GM19328 (cell line): ENCODE results near the gene PTRH1.

Experiments used
- ATAC-seq: cut with Tn5 transposase; IDR thresholded peaks from one replicate; pipeline ENCODE4 v1.9.1; 2021; ENCODE audit warnings: mild to moderate bottlenecking, moderate library complexity; ENCODE audit not compliant: unreplicated experiment

PTRH1 gene

GRCh38 chr9:127698386-127698785 is 17.1 kb downstream of the PTRH1 start:
- ATAC-seq, result no peak

- no peak for ATAC-seq
These were observed 17.9 kb downstream of the PTRH1 start for GRCh38 chr9:127697575-127697974.

GRCh38 chr9:127694890-127695720 is 20.4 kb downstream of the PTRH1 start:
- ATAC-seq, result no peak

GRCh38 chr9:127693697-127694096 is 21.8 kb downstream of the PTRH1 start:
- ATAC-seq, result no peak

- no peak for ATAC-seq
These were observed 22.3 kb downstream of the PTRH1 start for GRCh38 chr9:127693143-127693542.

- no peak for ATAC-seq
These were observed 23.4 kb downstream of the PTRH1 start for GRCh38 chr9:127692071-127692470.

GRCh38 chr9:127690735-127691134 is 24.7 kb downstream of the PTRH1 start:
- no peak for ATAC-seq

GRCh38 chr9:127689329-127690000 is 26.0 kb downstream of the PTRH1 start:
- ATAC-seq, result no peak

- no peak for ATAC-seq
These were observed 28.7 kb downstream of the PTRH1 start for GRCh38 chr9:127686461-127687393.

- no peak for ATAC-seq
These were observed 30.9 kb downstream of the PTRH1 start for GRCh38 chr9:127684576-127684975.

- no peak for ATAC-seq
These were observed 31.7 kb downstream of the PTRH1 start for GRCh38 chr9:127683723-127684122.

GRCh38 chr9:127682351-127683136 is 32.9 kb downstream of the PTRH1 start:
- no peak for ATAC-seq

- ATAC-seq, result no peak
These were observed 34.6 kb downstream of the PTRH1 start for GRCh38 chr9:127680846-127681245.

- no peak for ATAC-seq
These were observed 35.2 kb downstream of the PTRH1 start for GRCh38 chr9:127680226-127680625.

GRCh38 chr9:127679506-127679905 is 36.0 kb downstream of the PTRH1 start:
- ATAC-seq, result no peak

- no peak for ATAC-seq
These were observed 38.8 kb downstream of the PTRH1 start for GRCh38 chr9:127676638-127677037.

GRCh38 chr9:127673234-127673633 is 42.2 kb downstream of the PTRH1 start:
- ATAC-seq, result no peak

GRCh38 chr9:127667906-127668305 is 47.6 kb downstream of the PTRH1 start:
- ATAC-seq, result no peak

- no peak for ATAC-seq
These were observed 48.2 kb downstream of the PTRH1 start for GRCh38 chr9:127667127-127667844.
